ENCODE results near the gene SLC4A1.

SLC4A1 gene

DNA sequence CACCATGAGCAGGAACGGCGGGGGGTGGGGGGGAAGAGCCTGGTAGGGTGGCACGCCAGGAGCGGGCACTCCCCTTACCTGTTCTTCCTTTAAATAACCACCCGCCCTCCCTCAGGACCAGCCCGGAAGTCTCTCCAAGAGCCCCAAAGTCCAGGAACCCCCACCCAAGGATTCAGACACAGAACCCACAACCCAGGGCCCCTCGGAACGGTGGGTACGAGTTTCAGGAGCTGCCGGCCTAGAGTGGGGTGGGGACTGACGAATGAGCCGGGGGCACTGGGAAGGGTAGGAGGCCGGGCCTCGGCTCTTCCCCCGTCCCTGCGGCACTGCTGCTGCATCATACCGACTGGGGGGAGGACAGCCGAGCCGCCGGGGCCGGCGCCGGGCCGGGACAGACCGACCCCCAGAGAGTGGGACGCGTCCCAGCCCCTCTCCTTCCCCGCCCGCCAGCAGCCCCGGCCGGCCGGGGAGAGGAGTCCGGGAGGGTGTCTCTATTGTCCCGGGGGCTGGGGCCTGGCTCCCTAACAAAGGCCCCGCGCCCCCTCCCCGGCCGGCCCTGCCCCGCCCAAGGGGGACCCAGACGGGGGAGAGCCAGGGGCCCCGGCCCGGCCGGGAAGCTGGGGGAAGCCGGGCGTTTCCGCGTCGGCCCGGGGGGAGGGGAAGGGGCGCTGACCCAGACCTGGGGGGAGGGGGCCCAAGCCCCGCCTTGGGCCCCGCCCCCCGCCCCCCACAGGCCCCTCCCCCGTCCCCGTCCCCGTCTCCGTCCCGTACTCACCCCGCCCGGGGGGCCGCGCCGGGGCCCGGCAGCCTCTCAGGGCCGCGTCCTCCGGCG, 69.0 kb downstream of the SLC4A1 start:
- H3K27ac Mint-ChIP-seq = peak overlapping the region; percentile 62
- no peaks in the 10 kb centered on the region for H3K9me3 Mint-ChIP-seq
- peak overlapping the region; percentile 86 for H3K4me3 Mint-ChIP-seq
- peaks cover 4% of the 10 kb centered on the region for H3K36me3 Mint-ChIP-seq
- H3K27me3 Mint-ChIP-seq = no peaks in the 10 kb centered on the region
- peaks cover 48% of the 10 kb centered on the region for H3K4me1 Mint-ChIP-seq
